NB4 (cell line): Measurements from ENCODE around the gene HNRNPA1L2.
A peak's percentile ranks its signal among the peaks of the same experiment; 100 is the strongest.

Experiments used
- POLR2A ChIP-seq: IDR thresholded peaks from 2 replicates; pipeline ENCODE4 v1.6.1; 2011; ENCODE audit warnings: mild to moderate bottlenecking; ENCODE audit not compliant: insufficient read length; ENCODE audit errors: extremely low read depth
- TF ChIP-seq, protein P1 (sequence below): IDR thresholded peaks from one replicate; pipeline ENCODE4 v1.5.1; 2012; ENCODE audit warnings: low read depth, low read length
- TF ChIP-seq, protein P2 (sequence below): IDR thresholded peaks from 2 replicates; pipeline ENCODE4 v1.6.1; 2011; ENCODE audit warnings: low read depth, low read length

GRCh38 chr13:52665325-52665724, 23.1 kb downstream of the HNRNPA1L2 start:
- TF ChIP-seq POLR2A: no peak
- TF ChIP-seq, protein P1, sequence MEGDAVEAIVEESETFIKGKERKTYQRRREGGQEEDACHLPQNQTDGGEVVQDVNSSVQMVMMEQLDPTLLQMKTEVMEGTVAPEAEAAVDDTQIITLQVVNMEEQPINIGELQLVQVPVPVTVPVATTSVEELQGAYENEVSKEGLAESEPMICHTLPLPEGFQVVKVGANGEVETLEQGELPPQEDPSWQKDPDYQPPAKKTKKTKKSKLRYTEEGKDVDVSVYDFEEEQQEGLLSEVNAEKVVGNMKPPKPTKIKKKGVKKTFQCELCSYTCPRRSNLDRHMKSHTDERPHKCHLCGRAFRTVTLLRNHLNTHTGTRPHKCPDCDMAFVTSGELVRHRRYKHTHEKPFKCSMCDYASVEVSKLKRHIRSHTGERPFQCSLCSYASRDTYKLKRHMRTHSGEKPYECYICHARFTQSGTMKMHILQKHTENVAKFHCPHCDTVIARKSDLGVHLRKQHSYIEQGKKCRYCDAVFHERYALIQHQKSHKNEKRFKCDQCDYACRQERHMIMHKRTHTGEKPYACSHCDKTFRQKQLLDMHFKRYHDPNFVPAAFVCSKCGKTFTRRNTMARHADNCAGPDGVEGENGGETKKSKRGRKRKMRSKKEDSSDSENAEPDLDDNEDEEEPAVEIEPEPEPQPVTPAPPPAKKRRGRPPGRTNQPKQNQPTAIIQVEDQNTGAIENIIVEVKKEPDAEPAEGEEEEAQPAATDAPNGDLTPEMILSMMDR: peak; percentile 21
- TF ChIP-seq, protein P2, sequence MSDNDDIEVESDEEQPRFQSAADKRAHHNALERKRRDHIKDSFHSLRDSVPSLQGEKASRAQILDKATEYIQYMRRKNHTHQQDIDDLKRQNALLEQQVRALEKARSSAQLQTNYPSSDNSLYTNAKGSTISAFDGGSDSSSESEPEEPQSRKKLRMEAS: no peak
